ENCODE data around the gene PKP3. TPM values are rescaled to one million over a fixed set of nuclear protein-coding genes. Genes with fewer than 3 reads are reported as not detected.
A peak's percentile ranks its signal among the peaks of the same experiment; 100 is the strongest.

The PKP3 gene
- total RNA-seq, 1 donor from 2014 or later: 65.7 TPM

DNA sequence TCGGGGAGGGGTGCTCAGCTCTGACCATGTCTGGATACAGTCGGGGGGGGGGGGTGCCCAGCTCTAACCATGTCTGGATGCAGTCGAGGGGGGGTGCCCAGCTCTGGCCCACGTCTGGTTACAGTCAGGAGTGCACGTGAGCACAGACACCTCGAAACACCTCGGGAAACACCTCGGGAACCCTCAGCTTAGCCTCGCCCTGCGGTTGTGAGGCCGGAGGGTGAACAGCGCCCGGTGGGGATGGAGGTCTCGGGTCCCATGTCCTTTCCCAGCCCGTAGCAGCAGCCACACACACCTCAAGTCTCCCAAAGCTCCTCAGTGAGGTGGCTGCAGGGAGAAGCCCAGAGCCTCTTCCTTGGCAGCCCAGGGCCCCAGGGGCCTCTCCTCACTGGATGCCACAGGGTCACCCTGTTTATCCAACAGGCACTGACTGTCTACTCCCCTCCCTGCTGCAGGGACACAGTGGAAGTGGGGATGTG is 18.7 kb downstream of the PKP3 start:
- no peak overlapping the region for H3K4me3 Mint-ChIP-seq
- H3K9me3 Mint-ChIP-seq: no peaks in the 10 kb centered on the region
- H3K27me3 Mint-ChIP-seq (ENCODE audit: low read depth): peaks cover 12% of the 10 kb centered on the region
- H3K27ac Mint-ChIP-seq: no peak overlapping the region
- H3K36me3 Mint-ChIP-seq: no peaks in the 10 kb centered on the region
- H3K4me1 Mint-ChIP-seq: peaks cover 15% of the 10 kb centered on the region
- TF ChIP-seq, protein P1, sequence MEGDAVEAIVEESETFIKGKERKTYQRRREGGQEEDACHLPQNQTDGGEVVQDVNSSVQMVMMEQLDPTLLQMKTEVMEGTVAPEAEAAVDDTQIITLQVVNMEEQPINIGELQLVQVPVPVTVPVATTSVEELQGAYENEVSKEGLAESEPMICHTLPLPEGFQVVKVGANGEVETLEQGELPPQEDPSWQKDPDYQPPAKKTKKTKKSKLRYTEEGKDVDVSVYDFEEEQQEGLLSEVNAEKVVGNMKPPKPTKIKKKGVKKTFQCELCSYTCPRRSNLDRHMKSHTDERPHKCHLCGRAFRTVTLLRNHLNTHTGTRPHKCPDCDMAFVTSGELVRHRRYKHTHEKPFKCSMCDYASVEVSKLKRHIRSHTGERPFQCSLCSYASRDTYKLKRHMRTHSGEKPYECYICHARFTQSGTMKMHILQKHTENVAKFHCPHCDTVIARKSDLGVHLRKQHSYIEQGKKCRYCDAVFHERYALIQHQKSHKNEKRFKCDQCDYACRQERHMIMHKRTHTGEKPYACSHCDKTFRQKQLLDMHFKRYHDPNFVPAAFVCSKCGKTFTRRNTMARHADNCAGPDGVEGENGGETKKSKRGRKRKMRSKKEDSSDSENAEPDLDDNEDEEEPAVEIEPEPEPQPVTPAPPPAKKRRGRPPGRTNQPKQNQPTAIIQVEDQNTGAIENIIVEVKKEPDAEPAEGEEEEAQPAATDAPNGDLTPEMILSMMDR (IDR thresholded peaks at IDR 0.05; ENCODE audit: unreplicated experiment): no peak
- DNase-seq (ENCODE audit: low spot score in 2 of 2, unreplicated experiment in 2 of 2): no peak

DNA sequence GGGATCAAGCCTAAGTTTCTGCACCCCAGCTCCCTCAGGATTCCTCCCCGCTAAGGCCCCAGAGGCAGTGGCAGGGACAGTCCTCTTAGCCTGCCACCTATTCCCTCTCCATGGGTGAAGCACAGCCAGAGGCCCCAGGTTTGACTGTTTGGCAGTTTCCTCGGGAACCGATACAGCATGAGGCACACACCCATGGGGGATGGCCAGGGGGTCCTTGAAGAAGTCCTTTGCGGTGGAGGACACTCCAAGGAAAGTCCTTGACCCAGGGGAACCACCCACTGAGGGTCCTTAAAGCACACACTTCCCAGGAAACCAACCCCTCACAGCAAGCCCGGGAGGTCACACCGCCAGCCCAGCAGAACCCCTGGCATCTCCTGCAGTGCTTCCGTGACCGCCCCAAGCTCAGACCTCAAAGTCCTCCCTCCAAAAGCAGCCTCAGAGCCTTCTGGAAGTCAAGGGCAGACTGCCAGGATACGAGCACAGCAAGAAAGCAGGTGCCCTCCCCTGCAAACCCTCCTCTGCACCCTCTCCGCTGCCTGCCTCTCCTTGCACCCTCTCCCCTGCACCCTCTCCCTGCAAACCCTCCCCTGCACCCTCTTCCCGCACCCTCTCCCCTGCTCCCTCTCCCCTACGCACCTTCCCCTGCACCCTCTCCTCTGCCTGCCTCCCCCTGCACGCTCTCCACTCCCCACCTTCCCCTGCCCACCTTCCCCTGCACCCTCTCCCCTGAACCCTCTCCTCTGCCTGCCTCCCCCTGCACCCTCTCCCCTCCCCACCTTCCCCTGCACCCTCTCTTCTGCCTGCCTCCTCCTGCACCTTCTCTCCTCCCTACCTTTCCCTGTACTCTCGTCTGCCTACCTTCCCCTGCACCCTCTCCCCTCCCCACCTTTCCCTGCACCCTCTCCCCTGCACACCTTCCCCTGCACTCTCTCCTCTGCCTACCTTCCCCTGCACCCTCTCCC is 19.4 kb downstream of the PKP3 start:
- Mint-ChIP-seq H3K4me3 (no peak overlapping the region), H3K9me3 (no peaks in the 10 kb centered on the region), H3K4me1 (peaks cover 18% of the 10 kb centered on the region), H3K27me3 (ENCODE audit: low read depth) (peaks cover 15% of the 10 kb centered on the region), H3K36me3 (no peaks in the 10 kb centered on the region), H3K27ac (no peak overlapping the region)
- DNase-seq (ENCODE audit: low spot score in 2 of 2, unreplicated experiment in 2 of 2): no peak
- TF ChIP-seq, protein P1 (IDR thresholded peaks at IDR 0.05; ENCODE audit: unreplicated experiment): no peak

DNA sequence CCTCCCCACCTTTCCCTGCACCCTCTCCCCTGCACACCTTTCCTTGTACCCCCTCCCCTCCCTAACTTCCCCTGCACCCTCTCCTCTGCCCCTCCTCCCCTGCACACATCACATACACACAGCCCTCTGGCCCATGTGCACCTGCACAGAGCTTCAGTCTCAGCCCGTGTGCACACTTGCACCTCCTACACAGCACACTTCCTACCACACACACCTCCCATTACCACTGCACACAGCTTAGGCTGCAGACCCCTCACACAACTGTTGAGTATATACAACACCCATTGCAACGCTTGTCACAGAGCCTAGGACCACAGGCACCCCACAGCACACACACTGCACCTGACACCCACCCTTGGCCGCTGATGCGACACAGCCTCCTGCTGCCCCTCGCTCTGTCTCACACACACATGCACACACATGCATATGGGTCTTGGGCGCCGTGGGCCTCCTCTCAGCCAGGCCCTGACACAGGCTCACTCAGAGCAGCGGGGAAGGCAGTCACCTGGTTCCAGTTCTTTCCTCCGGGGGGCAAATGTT is 20.4 kb downstream of the PKP3 start:
- Mint-ChIP-seq H3K4me1 (peaks cover 18% of the 10 kb centered on the region), H3K4me3 (no peak overlapping the region), H3K27me3 (ENCODE audit: low read depth) (peaks cover 15% of the 10 kb centered on the region), H3K27ac (no peak overlapping the region), H3K36me3 (no peaks in the 10 kb centered on the region), H3K9me3 (no peaks in the 10 kb centered on the region)
- TF ChIP-seq, protein P1 (IDR thresholded peaks at IDR 0.05; ENCODE audit: unreplicated experiment): no peak
- no peak for DNase-seq (ENCODE audit: low spot score in 2 of 2, unreplicated experiment in 2 of 2)

DNA sequence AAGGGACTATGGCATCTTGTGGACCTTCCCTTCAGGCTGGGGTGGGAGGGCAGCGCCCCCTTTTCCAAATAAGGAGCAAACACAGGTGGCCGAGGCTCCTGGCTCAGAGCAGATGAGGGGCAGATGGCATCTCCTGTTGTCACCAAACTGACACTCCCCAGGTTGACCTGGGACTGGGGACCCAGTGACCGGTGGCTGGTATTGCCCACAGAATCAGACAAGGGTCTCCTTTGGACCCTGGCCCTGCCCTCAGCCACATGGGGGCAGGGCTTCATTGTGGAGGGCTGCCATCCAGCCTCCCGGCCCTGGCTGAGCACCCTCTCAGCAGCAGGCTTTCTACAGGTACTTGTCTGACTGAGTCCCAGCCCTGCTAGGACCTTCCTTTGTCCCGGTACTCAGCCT is 21.6 kb downstream of the PKP3 start:
- H3K4me3 Mint-ChIP-seq: peak overlapping the region; percentile 53
- no peak for DNase-seq (ENCODE audit: low spot score in 2 of 2, unreplicated experiment in 2 of 2)
- H3K36me3 Mint-ChIP-seq: no peaks in the 10 kb centered on the region
- H3K27me3 Mint-ChIP-seq (ENCODE audit: low read depth): peaks cover 15% of the 10 kb centered on the region
- H3K4me1 Mint-ChIP-seq: peaks cover 18% of the 10 kb centered on the region
- H3K27ac Mint-ChIP-seq: no peak overlapping the region
- TF ChIP-seq, protein P1 (IDR thresholded peaks at IDR 0.05; ENCODE audit: unreplicated experiment): no peak
- no peaks in the 10 kb centered on the region for H3K9me3 Mint-ChIP-seq

DNA sequence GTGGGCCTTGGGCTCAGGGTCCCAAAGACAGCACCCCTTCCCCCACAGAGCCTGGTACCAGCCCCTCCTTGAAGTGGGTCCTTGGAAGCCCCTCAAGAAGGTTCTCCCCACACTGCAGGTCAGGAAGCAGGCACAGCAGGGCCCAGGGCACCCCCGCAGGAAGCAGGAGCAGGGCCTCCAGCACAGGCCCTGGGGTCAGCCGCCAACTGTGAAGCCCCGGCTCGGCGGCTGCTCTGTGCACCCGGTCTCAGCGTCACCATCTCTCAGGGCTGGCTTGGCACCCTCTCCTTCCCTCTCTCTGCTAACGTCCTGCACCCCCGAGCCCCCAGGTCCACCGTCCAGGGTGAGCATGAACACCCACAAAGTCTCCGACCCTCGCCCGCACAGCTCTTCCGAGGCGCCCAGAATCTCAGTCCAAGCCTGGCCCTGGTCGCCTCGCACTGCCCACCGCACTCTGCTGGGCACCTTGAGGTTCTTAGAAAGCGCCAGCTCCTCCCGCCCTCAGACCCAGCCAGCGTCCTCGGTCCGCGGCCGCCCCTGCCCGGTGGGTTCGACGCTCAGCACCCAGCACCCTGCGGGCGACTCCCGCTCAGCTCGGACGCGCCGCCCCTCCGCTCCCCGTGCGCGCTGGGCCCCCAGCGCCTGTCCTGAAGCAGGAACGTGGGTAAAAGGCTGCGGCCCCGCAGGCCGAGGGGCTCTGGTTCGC is 22.2 kb downstream of the PKP3 start:
- Mint-ChIP-seq H3K4me3 (peak overlapping the region; percentile 53), H3K4me1 (peaks cover 18% of the 10 kb centered on the region), H3K36me3 (no peaks in the 10 kb centered on the region), H3K27me3 (ENCODE audit: low read depth) (peaks cover 15% of the 10 kb centered on the region), H3K27ac (no peak overlapping the region), H3K9me3 (no peaks in the 10 kb centered on the region)
- no peak for DNase-seq (ENCODE audit: low spot score in 2 of 2, unreplicated experiment in 2 of 2)
- TF ChIP-seq, protein P1 (IDR thresholded peaks at IDR 0.05; ENCODE audit: unreplicated experiment): no peak

Measured in mesothelial cell of epicardium (in vitro differentiated cells).